ENCODE results near the gene PLPP4.

DNA sequence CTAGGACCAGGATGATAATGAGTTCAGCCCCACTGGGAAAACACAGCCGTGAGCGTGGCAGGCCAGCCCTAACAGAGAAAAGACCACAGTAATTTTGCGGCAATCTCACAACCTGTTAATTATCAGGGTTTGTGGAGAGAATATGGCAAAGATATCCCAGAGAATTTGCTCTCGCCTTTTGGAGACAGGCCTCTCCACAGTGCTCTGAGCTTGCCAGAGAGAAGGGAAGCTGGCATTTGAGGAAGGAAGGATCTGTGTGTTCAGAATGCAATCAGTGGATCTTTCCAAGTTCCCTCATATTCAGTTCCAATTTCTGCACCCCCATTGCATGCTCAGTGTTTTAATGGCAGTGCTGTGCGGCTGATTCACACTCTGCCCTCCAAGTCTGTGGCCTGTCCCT, 60.2 kb downstream of the PLPP4 start:
- TF ChIP-seq EP300 (IDR thresholded peaks at IDR 0.05) (no peak), POLR2AphosphoS5 (IDR thresholded peaks at IDR 0.05) (no peak)

Measured in suprapubic skin (tissue), 4 donors.